Ishikawa (cell line): ENCODE measurements around the gene EIF3C.
"Not testable (repeated sequence)": the region's sequence is repeated elsewhere in the genome, so short reads cannot be mapped to it uniquely, and the experiment has no call there.

Experiments used
- EGR1 ChIP-seq: IDR thresholded peaks from 2 replicates; pipeline ENCODE4 v1.6.1; 2012
- RAD21 ChIP-seq: IDR thresholded peaks from 2 replicates; pipeline ENCODE4 v1.6.1; 2012; ENCODE audit warnings: low read depth
- REST ChIP-seq: IDR thresholded peaks from 2 replicates; pipeline ENCODE4 v1.6.1; 2012; ENCODE audit warnings: low read depth, mild to moderate bottlenecking
- TCF12 ChIP-seq: IDR thresholded peaks from 2 replicates; pipeline ENCODE4 v1.6.1; 2012; ENCODE audit warnings: low read depth
- TF ChIP-seq, protein P1 (sequence below): IDR thresholded peaks from 2 replicates; pipeline ENCODE4 v1.6.1; 2012

EIF3C gene

GRCh38 chr16:28711220-28712083 lies at the start of gene EIF3C:
Gene EIF3C, plus strand, starts transcription at chr16:28711464. Its CDS starts 223 bp downstream, at chr16:28711687.
- TF ChIP-seq REST, RAD21: not testable (repeated sequence)
- TF ChIP-seq, protein P1, sequence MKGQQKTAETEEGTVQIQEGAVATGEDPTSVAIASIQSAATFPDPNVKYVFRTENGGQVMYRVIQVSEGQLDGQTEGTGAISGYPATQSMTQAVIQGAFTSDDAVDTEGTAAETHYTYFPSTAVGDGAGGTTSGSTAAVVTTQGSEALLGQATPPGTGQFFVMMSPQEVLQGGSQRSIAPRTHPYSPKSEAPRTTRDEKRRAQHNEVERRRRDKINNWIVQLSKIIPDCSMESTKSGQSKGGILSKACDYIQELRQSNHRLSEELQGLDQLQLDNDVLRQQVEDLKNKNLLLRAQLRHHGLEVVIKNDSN: not testable (repeated sequence)

DNA sequence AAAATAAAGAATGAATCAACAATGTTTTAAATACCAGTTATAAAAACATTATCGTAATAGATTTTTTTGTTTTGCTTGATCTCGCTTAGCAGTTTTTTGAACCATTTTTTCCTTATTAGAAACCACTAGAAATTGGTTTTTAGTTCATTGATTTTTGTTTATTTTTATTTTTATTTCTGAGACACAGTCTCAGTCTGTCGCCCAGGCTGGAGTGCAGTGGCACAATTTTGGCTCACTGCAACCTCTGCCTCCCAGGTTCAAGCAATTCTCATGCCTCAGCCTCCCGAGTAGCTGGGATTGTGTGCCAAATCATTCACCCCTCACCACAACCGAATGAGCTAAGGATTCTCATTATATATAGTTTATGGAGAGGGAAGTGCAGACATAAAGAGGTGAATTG lies 40.2 kb downstream of the EIF3C start, which contains the start of gene NPIPB9:
TSS of gene NPIPB9 (plus strand) at position 301 of the 400 bp plus-strand sequence.
- not testable (repeated sequence) for TF ChIP-seq EGR1, REST, TCF12
